K562 (cell line): Measurements from ENCODE around the gene FADS1. TPM values are rescaled to one million over a fixed set of nuclear protein-coding genes. Genes with fewer than 3 reads are reported as not detected.

Experiments used
- ARID2 ChIP-seq: fragments of 450-650 bp; IDR thresholded peaks from 2 replicates; pipeline ENCODE4 v1.6.1; 2017; ENCODE audit warnings: antibody characterized with exemption, mild to moderate bottlenecking
- CBX8 ChIP-seq: fragments of 200-600 bp; sonication (generic); IDR thresholded peaks from 2 replicates; pipeline ENCODE4 v1.6.1; 2012; ENCODE audit warnings: borderline replicate concordance, mixed run types, low read depth, mild to moderate bottlenecking, moderate library complexity, mixed read lengths, low read length, control low read depth, inconsistent platforms; ENCODE audit not compliant: poor library complexity, severe bottlenecking; ENCODE audit errors: extremely low read depth
- CREBBP ChIP-seq: IDR thresholded peaks from one replicate; pipeline ENCODE4 v1.6.1; 2012; ENCODE audit warnings: low read depth, mild to moderate bottlenecking, control low read depth, inconsistent platforms, low read length
- DMBX1 ChIP-seq: fragments of 250-450 bp; sonication (Bioruptor Pico); IDR thresholded peaks from 2 replicates; pipeline ENCODE4 v1.8.0; 2022; ENCODE audit warnings: inconsistent platforms, mild to moderate bottlenecking, moderate library complexity, borderline replicate concordance
- FUS ChIP-seq: fragments of 200-400 bp; formaldehyde crosslinking; optimal IDR thresholded peaks from 2 replicates; pipeline ENCODE3; 2017; ENCODE audit warnings: low read depth, low read length
- JUN ChIP-seq, 2 experiments: sonication (generic) in 1 of 2; formaldehyde crosslinking in 1 of 2; IDR thresholded peaks; 2 replicates each; pipeline versions ENCODE4 v1.6.1 to v1.8.0; 2012 to 2022; ENCODE audit warnings: borderline replicate concordance in 2 of 2, mild to moderate bottlenecking in 2 of 2, improper control_type of control experiment in 1 of 2, low read depth in 1 of 2, low read length in 1 of 2, missing genetic modification reagents in 1 of 2
- KLF16 ChIP-seq: IDR thresholded peaks from 2 replicates; pipeline ENCODE4 v1.6.1; 2016; ENCODE audit warnings: antibody characterized with exemption
- MYC ChIP-seq, 2 experiments: fragments of 250-450 bp in 1 of 2; sonication (Bioruptor Pico) in 1 of 2; IDR thresholded peaks; 2 replicates each; pipeline versions ENCODE4 v1.5.1 to v1.6.1; 2012 to 2021; ENCODE audit warnings: low read depth in 2 of 2, borderline replicate concordance in 1 of 2, improper control_type of control experiment in 1 of 2, low read length in 1 of 2, mild to moderate bottlenecking in 1 of 2, moderate library complexity in 1 of 2
- NRF1 ChIP-seq, 2 experiments: fragments of 450-650 bp; IDR thresholded peaks in 1 of 2; conservative IDR thresholded peaks in 1 of 2; 2 replicates each; pipeline ENCODE4 v1.6.1; 2014; ENCODE audit warnings: mild to moderate bottlenecking in 2 of 2
- NUFIP1 ChIP-seq: fragments of 450-650 bp; IDR thresholded peaks from 2 replicates; pipeline ENCODE4 v1.6.1; 2018; ENCODE audit not compliant: partially characterized antibody
- PKNOX1 ChIP-seq: fragments of 450-650 bp; IDR thresholded peaks from 2 replicates; pipeline ENCODE4 v1.6.1; 2016
- POLR2AphosphoS2 ChIP-seq: IDR thresholded peaks from 2 replicates; pipeline ENCODE4 v1.6.1; 2012; ENCODE audit warnings: low read length, improper control_type of control experiment
- RB1 ChIP-seq: fragments of 450-650 bp; IDR thresholded peaks from 2 replicates; pipeline ENCODE4 v1.6.1; 2017; ENCODE audit warnings: low read depth, mild to moderate bottlenecking
- ZNF318 ChIP-seq, 2 experiments: fragments of 450-650 bp; IDR thresholded peaks; 2 replicates each; pipeline ENCODE4 v1.6.1; 2016; ENCODE audit warnings: mild to moderate bottlenecking in 2 of 2, borderline replicate concordance in 1 of 2, low read depth in 1 of 2, moderate library complexity in 1 of 2
- polyA plus RNA-seq, 8 experiments: library from polyadenylated mRNA; depleted of rRNA in 4 of 8; stranded (reverse) in 5 of 8; unstranded in 3 of 8; fragments of >200 nt; fragmentation: Nextera tagmentation in 2 of 8; fragmentation: Illumina TruSeq in 1 of 8; extraction: Ambion mirVana in 2 of 8; extraction: Trizol in 1 of 8; gene quantifications; 2 replicates each; pipeline versions ENCODE4 v1.2.1 to v1.2.3, GENCODE V29; 2011 to 2014; ENCODE audit warnings: inconsistent platforms in 1 of 8, missing spikeins in 1 of 8
- total RNA-seq, 7 experiments: library from RNA; depleted of rRNA in 6 of 7; stranded (reverse); fragments of >200 nt in 6 of 7; fragmentation: Illumina TruSeq in 2 of 7; extraction: Trizol in 2 of 7; gene quantifications; 2 replicates each; pipeline versions ENCODE4 v1.2.1 to v1.2.3, GENCODE V29; 2011 to 2021; ENCODE audit warnings: low replicate concordance in 1 of 7
- TF ChIP-seq, protein P1 (sequence below), 2 experiments: fragments of 450-650 bp; conservative IDR thresholded peaks; 2 replicates each; pipeline ENCODE4 v1.6.1; 2017; ENCODE audit warnings: mild to moderate bottlenecking in 2 of 2, moderate library complexity in 2 of 2

Gene FADS1
- total and polyA plus RNA-seq, 9 of the 15 experiments (the other 6 are each of a cell fraction or from before 2014, with no cell fraction given): 110 to 864 (median 364) TPM

GRCh38 chr11:61797263-61797944 is 19.4 kb downstream of the FADS1 start (continued):
- TF ChIP-seq PKNOX1: no peak
- TF ChIP-seq DMBX1 (CRISPR knock-in tag): no peak
- no peak for TF ChIP-seq MYC (IDR thresholded peaks at IDR 0.05; ENCODE audit: low read depth, low read length)
- no peak for TF ChIP-seq MYC (CRISPR knock-in tag; IDR thresholded peaks at IDR 0.05; ENCODE audit: borderline replicate concordance, low read depth)
- TF ChIP-seq, protein P1, sequence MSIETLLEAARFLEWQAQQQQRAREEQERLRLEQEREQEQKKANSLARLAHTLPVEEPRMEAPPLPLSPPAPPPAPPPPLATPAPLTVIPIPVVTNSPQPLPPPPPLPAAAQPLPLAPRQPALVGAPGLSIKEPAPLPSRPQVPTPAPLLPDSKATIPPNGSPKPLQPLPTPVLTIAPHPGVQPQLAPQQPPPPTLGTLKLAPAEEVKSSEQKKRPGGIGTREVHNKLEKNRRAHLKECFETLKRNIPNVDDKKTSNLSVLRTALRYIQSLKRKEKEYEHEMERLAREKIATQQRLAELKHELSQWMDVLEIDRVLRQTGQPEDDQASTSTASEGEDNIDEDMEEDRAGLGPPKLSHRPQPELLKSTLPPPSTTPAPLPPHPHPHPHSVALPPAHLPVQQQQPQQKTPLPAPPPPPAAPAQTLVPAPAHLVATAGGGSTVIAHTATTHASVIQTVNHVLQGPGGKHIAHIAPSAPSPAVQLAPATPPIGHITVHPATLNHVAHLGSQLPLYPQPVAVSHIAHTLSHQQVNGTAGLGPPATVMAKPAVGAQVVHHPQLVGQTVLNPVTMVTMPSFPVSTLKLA (conservative IDR thresholded peaks at IDR 0.05): peak in 1 of 2 experiments; percentile 38; a peak in 2 of 4 replicates
- TF ChIP-seq FUS: no peak
- 0 out of 2 replicates have a peak, but pooled peaks have one; percentile 28 for TF ChIP-seq KLF16
- TF ChIP-seq NRF1 (conservative IDR thresholded peaks at IDR 0.05 in 1 of 2, IDR thresholded peaks at IDR 0.05 in 1 of 2): no peak
- TF ChIP-seq NUFIP1: no peak
- peak; percentile 96 for TF ChIP-seq POLR2AphosphoS2
- TF ChIP-seq CBX8: no peak
- no peak for TF ChIP-seq JUN (IDR thresholded peaks at IDR 0.05; ENCODE audit: borderline replicate concordance, low read depth, low read length)
- TF ChIP-seq JUN (CRISPR knock-in tag; IDR thresholded peaks at IDR 0.05; ENCODE audit: borderline replicate concordance): no peak
- 0 out of 2 replicates have a peak, but pooled peaks have one; percentile 12 for TF ChIP-seq RB1
- TF ChIP-seq ARID2: no peak
- TF ChIP-seq ZNF318 (IDR thresholded peaks at IDR 0.05; ENCODE audit: borderline replicate concordance in 1 of 2, low read depth in 1 of 2): no peak
- TF ChIP-seq CREBBP: no peak
